DND-41 (cell line): ENCODE data around the gene B4GALT6.

Source experiments
- ATAC-seq: fragments of 200-7000 bp; cut with Tn5 transposase; 3 replicates; pipeline ENCODE4 v1.9.1; 2021; ENCODE audit warnings: low read depth; ENCODE audit not compliant: insufficient read depth
- DNase-seq: peaks from one replicate; pipeline ENCODE4 v3.0.0-alpha.2; 2020
- H2AFZ ChIP-seq: 2 replicates; pipeline ENCODE4 v1.6.0; 2012; ENCODE audit warnings: low read depth, low read length
- H3K27ac ChIP-seq: 2 replicates; pipeline ENCODE4 v1.5.1; 2012; ENCODE audit warnings: low read length, inconsistent platforms
- H3K27me3 ChIP-seq: fragments of 200-600 bp; sonication (generic); 2 replicates; pipeline ENCODE4 v1.6.0; 2012; ENCODE audit warnings: low read length, mild to moderate bottlenecking, inconsistent platforms; ENCODE audit not compliant: insufficient read depth, poor library complexity
- H3K36me3 ChIP-seq: 2 replicates; pipeline ENCODE4 v1.5.1; 2012; ENCODE audit warnings: low read length, inconsistent platforms; ENCODE audit not compliant: insufficient read depth
- H3K4me1 ChIP-seq: 2 replicates; pipeline ENCODE4 v1.5.1; 2012; ENCODE audit warnings: mild to moderate bottlenecking, low read length; ENCODE audit not compliant: insufficient read depth
- H3K4me2 ChIP-seq: 2 replicates; pipeline ENCODE4 v1.6.0; 2012; ENCODE audit warnings: mild to moderate bottlenecking, moderate library complexity, low read length, inconsistent platforms; ENCODE audit not compliant: insufficient read depth
- H3K4me3 ChIP-seq, 2 experiments: fragments of 200-600 bp in 1 of 2; shearing (Covaris generic) in 1 of 2; 2 replicates each; pipeline ENCODE4 v1.5.1; 2012 to 2016; ENCODE audit warnings: inconsistent platforms in 2 of 2, low read length in 2 of 2, mild to moderate bottlenecking in 2 of 2, low read depth in 1 of 2, moderate library complexity in 1 of 2
- H3K79me2 ChIP-seq: 2 replicates; pipeline ENCODE4 v1.6.0; 2012; ENCODE audit warnings: low read length, inconsistent platforms; ENCODE audit not compliant: insufficient read depth
- H3K9ac ChIP-seq: 2 replicates; pipeline ENCODE4 v1.6.0; 2012; ENCODE audit warnings: low read depth, mild to moderate bottlenecking, inconsistent platforms, low read length, moderate library complexity
- H3K9me3 ChIP-seq: 2 replicates; pipeline ENCODE4 v1.5.1; 2012; ENCODE audit warnings: low read length, moderate library complexity, mild to moderate bottlenecking, inconsistent platforms; ENCODE audit not compliant: insufficient read depth, severe bottlenecking
- H4K20me1 ChIP-seq: 2 replicates; pipeline ENCODE4 v1.6.0; 2012; ENCODE audit warnings: low read length; ENCODE audit not compliant: insufficient read depth
- CTCF ChIP-seq: IDR thresholded peaks from 2 replicates; pipeline ENCODE4 v1.5.1; 2012; ENCODE audit warnings: borderline replicate concordance, low read length, moderate library complexity, mild to moderate bottlenecking; ENCODE audit not compliant: poor library complexity, severe bottlenecking; ENCODE audit errors: extremely low read depth
- EZH2 ChIP-seq: IDR thresholded peaks from 3 replicates; pipeline ENCODE4 v1.6.1; 2012; ENCODE audit warnings: borderline replicate concordance, low read depth, mild to moderate bottlenecking, moderate library complexity, low read length, inconsistent platforms; ENCODE audit not compliant: severe bottlenecking

Gene B4GALT6

GRCh38 chr18:31598021-31598805 lies 86.2 kb downstream of the B4GALT6 start:
- Histone ChIP-seq H3K9me3 (no peaks in the 10 kb centered on the region), H3K4me3 (no peak overlapping the region), H2AFZ (no peak overlapping the region), H3K9ac (no peak overlapping the region), H4K20me1 (no peaks in the 10 kb centered on the region), H3K27me3 (no peaks in the 10 kb centered on the region), H3K27ac (no peak overlapping the region), H3K36me3 (no peaks in the 10 kb centered on the region), H3K79me2 (no peaks in the 10 kb centered on the region), H3K4me1 (no peaks in the 10 kb centered on the region), H3K4me2 (no peak overlapping the region)
- ATAC-seq: no peak
- TF ChIP-seq EZH2: no peak
- no peak for TF ChIP-seq CTCF
- DNase-seq: no peak

- no peaks in the 10 kb centered on the region for H3K36me3 ChIP-seq
- no peak for TF ChIP-seq CTCF
- TF ChIP-seq EZH2: no peak
- H3K4me1 ChIP-seq: no peaks in the 10 kb centered on the region
- H3K79me2 ChIP-seq: no peaks in the 10 kb centered on the region
- no peaks in the 10 kb centered on the region for H4K20me1 ChIP-seq
- no peak overlapping the region for H3K4me2 ChIP-seq
- no peak overlapping the region for H3K9ac ChIP-seq
- H3K27ac ChIP-seq: no peak overlapping the region
- H3K4me3 ChIP-seq: no peak overlapping the region
- ATAC-seq (no peak), DNase-seq (no peak)
- no peaks in the 10 kb centered on the region for H3K9me3 ChIP-seq
- H3K27me3 ChIP-seq: no peaks in the 10 kb centered on the region
- H2AFZ ChIP-seq: no peak overlapping the region
Measured at GRCh38 chr18:31596081-31596872, 88.1 kb downstream of the B4GALT6 start.

GRCh38 chr18:31595121-31595771 lies 89.1 kb downstream of the B4GALT6 start:
- Histone ChIP-seq H3K79me2 (no peaks in the 10 kb centered on the region), H3K9me3 (no peaks in the 10 kb centered on the region), H3K27ac (no peak overlapping the region), H3K4me1 (no peaks in the 10 kb centered on the region), H4K20me1 (no peaks in the 10 kb centered on the region), H3K4me3 (no peak overlapping the region), H3K27me3 (no peaks in the 10 kb centered on the region), H2AFZ (no peak overlapping the region), H3K4me2 (no peak overlapping the region), H3K36me3 (no peaks in the 10 kb centered on the region), H3K9ac (no peak overlapping the region)
- TF ChIP-seq EZH2 (no peak), CTCF (no peak)
- ATAC-seq: no peak
- no peak for DNase-seq
